ENCODE data around the gene SF3A1. TPM values are rescaled to one million over a fixed set of nuclear protein-coding genes. Genes with fewer than 3 reads are reported as not detected.

The SF3A1 gene
- total and polyA plus RNA-seq, 3 donors from 2014 or later = 159 to 272 (median 174) TPM

GRCh38 chr22:30380011-30380410 is 23.3 kb upstream of the SF3A1 start:
- no peaks in the 10 kb centered on the region for H3K9me3 ChIP-seq
- intact Hi-C loops (cut with DNase I; ENCODE audit: low total_unique reads) = no loop called here
- 94 to 99% methylated on average over 13 to 19 of the region's 20 CpGs for WGBS, 2 donors

GRCh38 chr22:30375312-30375849 is 18.7 kb upstream of the SF3A1 start:
- WGBS, 2 donors = 83 to 100% methylated on average over 3 to 10 of the region's 13 CpGs
- Histone ChIP-seq H3K36me3 (ENCODE audit: low read depth, missing control alignments) (no peaks in the 10 kb centered on the region), H3K9me3 (no peaks in the 10 kb centered on the region), H3K27ac (no peak overlapping the region), H3K4me3 (no peak overlapping the region), H3K4me1 (no peaks in the 10 kb centered on the region), H3K27me3 (no peaks in the 10 kb centered on the region)
- intact Hi-C loops (cut with DNase I; ENCODE audit: low total_unique reads) = no loop called here
- no peak for DNase-seq
- no peak for TF ChIP-seq POLR2A (IDR thresholded peaks at IDR 0.05)
- TF ChIP-seq CTCF (IDR thresholded peaks at IDR 0.05) = no peak

More at GRCh38 chr22:30380011-30380410, 23.3 kb upstream of the SF3A1 start:
- H3K4me3 ChIP-seq = no peak overlapping the region
- no peaks in the 10 kb centered on the region for H3K36me3 ChIP-seq (ENCODE audit: low read depth, missing control alignments)
- no peaks in the 10 kb centered on the region for H3K4me1 ChIP-seq
- H3K27ac ChIP-seq = no peak overlapping the region
- H3K27me3 ChIP-seq = no peaks in the 10 kb centered on the region
- TF ChIP-seq CTCF (IDR thresholded peaks at IDR 0.05) (no peak), POLR2A (IDR thresholded peaks at IDR 0.05) (no peak)
- no peak for DNase-seq

GRCh38 chr22:30373331-30374325 is 16.9 kb upstream of the SF3A1 start:
- TF ChIP-seq POLR2A (IDR thresholded peaks at IDR 0.05) (no peak), CTCF (IDR thresholded peaks at IDR 0.05) (no peak)
- no peaks in the 10 kb centered on the region for H3K27me3 ChIP-seq
- H3K36me3 ChIP-seq (ENCODE audit: low read depth, missing control alignments) = no peaks in the 10 kb centered on the region
- DNase-seq = no peak
- 84 to 89% methylated on average over 20 to 32 of the region's 33 CpGs for WGBS, 2 donors
- no peak overlapping the region for H3K4me3 ChIP-seq
- H3K27ac ChIP-seq = no peak overlapping the region
- intact Hi-C loops (cut with DNase I; ENCODE audit: low total_unique reads) = no loop called here
- no peaks in the 10 kb centered on the region for H3K4me1 ChIP-seq
- H3K9me3 ChIP-seq = no peaks in the 10 kb centered on the region

GRCh38 chr22:30372915-30373314 is 16.2 kb upstream of the SF3A1 start:
- Histone ChIP-seq H3K9me3 (no peaks in the 10 kb centered on the region), H3K4me3 (no peak overlapping the region), H3K27me3 (no peaks in the 10 kb centered on the region), H3K27ac (no peak overlapping the region), H3K4me1 (no peaks in the 10 kb centered on the region), H3K36me3 (ENCODE audit: low read depth, missing control alignments) (no peaks in the 10 kb centered on the region)
- TF ChIP-seq POLR2A (IDR thresholded peaks at IDR 0.05) = no peak
- TF ChIP-seq CTCF (IDR thresholded peaks at IDR 0.05) = no peak
- 56 to 77% methylated on average over 8 of the region's 8 CpGs for WGBS, 2 donors
- intact Hi-C loops (cut with DNase I; ENCODE audit: low total_unique reads) = no loop called here
- no peak for DNase-seq

All from testis (tissue), 3 donors.